Measurements from ENCODE around the gene CLCA4.
"Not testable (repeated sequence)": the region's sequence is repeated elsewhere in the genome, so short reads cannot be mapped to it uniquely, and the experiment has no call there.

CLCA4 gene, protein sequence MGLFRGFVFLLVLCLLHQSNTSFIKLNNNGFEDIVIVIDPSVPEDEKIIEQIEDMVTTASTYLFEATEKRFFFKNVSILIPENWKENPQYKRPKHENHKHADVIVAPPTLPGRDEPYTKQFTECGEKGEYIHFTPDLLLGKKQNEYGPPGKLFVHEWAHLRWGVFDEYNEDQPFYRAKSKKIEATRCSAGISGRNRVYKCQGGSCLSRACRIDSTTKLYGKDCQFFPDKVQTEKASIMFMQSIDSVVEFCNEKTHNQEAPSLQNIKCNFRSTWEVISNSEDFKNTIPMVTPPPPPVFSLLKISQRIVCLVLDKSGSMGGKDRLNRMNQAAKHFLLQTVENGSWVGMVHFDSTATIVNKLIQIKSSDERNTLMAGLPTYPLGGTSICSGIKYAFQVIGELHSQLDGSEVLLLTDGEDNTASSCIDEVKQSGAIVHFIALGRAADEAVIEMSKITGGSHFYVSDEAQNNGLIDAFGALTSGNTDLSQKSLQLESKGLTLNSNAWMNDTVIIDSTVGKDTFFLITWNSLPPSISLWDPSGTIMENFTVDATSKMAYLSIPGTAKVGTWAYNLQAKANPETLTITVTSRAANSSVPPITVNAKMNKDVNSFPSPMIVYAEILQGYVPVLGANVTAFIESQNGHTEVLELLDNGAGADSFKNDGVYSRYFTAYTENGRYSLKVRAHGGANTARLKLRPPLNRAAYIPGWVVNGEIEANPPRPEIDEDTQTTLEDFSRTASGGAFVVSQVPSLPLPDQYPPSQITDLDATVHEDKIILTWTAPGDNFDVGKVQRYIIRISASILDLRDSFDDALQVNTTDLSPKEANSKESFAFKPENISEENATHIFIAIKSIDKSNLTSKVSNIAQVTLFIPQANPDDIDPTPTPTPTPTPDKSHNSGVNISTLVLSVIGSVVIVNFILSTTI

DNA sequence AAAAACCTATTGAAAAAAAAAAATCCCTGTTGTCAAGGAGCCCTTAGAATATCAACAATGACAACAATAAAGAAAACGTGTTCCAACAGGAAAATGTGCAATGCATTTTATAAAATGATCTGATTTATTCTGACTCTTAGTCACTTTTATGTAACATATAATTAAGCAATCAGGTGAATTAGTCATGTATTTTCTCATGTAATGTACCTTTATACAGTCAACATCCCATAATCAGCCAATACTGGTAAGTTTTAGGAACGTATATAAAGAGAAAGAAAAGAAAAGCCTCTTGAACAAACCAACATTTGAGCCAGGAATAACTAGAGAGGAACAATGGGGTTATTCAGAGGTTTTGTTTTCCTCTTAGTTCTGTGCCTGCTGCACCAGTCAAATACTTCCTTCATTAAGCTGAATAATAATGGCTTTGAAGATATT lies at the start of gene CLCA4:
TSS of gene CLCA4 (plus strand) at position 292 of the 435 bp plus-strand sequence. CDS start at position 334, 42 bp downstream.
- DNase-seq, result no peak

DNA sequence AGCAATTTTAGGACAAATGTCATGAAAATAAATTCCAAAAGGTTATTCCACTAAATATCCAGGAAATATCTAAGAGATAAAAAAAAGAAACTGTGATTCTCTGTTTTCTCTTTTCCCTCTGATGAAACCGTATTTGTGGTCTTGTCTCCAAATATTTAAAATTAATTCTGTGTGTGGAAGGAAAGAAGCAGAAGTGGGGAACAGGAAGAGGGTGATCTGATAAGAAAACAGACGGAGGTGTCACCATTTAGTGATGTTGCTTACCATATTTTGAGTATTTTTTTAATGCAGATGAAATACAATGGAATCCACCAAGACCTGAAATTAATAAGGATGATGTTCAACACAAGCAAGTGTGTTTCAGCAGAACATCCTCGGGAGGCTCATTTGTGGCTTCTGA lies 48.6 kb upstream of the CLCA4 start:
- DNase-seq, result no peak

DNA sequence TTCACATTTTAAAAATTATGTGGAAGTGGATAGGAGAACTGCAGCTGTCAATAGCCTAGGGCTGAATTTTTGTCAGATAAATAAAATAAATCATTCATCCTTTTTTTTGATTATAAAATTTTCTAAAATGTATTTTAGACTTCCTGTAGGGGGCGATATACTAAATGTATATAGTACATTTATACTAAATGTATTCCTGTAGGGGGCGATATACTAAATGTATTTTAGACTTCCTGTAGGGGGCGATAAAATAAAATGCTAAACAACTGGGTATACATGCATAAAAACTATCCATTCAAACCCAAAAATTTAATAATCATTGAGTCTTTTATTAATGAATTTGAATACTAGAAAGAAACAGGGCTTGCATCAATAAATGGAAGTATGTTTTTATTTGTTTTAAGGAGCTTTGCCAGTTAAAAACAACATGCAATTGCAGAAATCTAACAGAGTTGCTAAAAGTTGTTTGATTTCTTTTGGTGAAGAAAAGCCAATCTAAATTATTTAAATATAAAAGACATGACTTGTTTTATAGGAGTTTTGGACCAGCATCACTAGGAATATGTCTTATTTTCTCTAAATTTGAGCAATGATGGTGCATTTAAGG lies 46.8 kb upstream of the CLCA4 start:
- DNase-seq, result no peak

DNA sequence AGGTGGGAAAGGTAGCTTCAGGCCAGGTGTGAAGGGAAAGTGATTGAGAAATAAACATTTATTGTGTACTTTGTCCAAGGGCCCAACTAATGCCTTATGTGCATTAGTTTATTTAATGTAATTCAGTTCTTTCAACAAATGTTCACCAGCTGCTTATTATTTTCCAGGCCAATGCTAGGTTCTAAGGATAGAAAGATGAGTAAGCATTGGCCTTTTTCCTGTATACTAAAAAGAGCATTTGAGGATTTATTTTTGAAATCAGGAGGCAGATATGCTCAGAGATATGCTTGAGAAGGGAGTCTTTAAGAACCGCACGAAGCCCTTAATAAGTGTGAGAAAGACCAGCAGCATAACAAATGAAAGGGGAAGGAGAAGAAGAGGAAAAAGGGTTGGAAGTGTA lies 46.2 kb upstream of the CLCA4 start:
- no peak for DNase-seq

DNA sequence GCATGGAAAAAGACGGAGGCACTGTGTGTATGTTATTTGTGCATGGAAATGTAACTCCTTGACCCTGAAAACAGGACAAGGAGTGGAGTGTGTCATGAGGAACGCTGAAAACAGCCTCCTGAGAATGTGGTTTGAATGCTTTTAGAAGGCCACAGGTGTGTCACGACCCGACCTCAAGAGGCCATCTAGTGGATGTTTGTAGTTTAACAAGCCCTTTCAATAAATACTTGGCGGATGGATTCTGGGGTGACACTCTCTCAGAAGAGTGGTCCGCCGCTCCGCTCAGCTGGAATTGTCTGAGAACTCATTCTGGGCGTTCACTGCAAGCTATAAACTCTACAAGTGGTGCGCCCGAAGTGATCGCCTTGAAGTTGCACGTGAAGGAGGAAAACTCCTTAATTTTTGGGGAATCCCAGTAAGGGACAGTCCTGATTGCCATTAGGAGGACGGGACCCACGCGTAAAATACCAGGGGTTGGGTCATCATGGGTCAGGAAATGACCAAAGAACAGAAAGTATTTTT lies 44.7 kb upstream of the CLCA4 start:
- DNase-seq, result not testable (repeated sequence)

DNA sequence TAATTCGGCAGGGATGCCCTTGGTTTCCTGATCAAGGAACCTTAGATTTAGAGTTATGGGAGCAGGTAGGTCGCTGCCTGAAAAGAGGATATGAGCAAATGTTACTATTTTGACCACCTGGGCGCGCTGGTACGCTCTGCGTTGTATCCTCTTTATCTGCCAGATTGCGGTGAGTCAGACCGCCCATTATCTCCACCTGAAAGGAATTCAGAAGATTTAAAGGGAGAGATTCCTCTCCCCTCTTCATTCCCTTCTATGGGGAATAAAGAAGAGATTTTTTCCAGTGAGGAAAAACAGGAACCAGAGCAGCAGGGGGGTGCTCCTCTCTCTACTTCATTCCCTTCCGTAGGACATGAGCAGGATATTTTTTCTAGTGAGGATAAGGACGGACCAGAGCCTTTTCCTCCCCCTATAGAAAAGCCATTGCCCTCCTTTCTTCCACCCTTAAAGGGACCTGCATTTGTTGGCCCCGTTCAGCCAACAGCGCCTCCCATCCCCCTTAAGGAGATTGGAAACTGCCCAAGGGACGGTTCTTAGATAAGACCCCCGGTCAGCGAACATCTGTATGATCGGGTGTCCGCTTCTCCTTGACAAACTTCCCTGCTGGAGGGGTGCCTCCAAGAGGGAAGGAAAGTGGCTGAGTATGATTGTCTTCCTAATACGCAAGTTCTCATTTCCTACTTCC lies 44.0 kb upstream of the CLCA4 start:
- DNase-seq, result no peak

DNA sequence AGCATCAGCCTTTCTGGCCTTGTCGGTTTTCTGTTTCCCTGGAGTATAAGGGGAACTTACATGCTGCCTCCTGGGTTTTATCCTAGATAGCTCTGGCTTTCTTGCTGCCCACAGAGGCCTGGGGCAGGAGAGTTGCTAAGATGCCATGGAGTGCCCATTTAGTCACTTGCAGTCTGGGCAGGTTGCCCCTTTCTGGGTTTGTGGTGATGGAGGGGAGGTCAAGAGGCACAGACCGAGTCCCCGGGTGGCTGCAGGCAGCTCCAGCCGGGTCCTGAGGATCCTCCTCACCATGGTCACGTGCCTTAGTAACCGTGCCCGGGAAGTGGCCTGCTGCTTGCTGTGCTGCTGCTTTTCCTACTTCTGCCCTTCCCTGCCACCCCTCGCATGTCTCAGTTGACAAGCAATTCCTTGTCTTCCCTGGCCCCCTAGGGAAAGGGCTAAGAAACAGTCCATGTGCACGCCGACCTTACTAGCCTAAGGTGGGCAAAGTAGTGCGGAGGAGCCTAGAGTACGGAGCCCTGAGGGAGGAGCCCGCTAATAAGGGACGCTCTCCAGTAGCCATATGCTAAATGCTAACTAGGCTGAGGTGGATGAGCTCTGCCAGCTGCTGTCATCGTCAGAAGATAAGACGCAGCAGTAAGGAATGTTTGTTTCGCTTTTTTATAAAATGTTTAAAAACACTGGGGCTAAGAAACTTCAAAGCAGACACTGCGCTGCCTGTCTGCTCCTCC lies 43.3 kb upstream of the CLCA4 start:
- DNase-seq, result no peak

DNA sequence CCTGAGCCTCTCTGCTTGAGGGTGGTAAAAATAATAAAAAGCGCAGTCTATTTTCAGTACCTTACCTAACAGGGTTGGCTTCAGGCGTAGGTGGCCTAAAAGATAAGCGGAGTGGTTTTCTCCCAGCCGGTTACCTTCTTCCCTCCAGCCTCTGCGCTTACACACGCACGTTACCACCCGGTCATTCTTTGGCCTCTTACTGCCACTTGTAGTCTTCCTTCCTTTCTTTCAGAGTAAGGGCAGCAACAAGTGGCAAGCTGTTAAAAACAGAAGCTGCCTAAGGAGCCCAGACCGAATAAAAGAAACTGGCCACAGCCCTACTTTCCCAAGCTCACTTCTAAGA lies 42.8 kb upstream of the CLCA4 start:
- DNase-seq, result no peak

DNA sequence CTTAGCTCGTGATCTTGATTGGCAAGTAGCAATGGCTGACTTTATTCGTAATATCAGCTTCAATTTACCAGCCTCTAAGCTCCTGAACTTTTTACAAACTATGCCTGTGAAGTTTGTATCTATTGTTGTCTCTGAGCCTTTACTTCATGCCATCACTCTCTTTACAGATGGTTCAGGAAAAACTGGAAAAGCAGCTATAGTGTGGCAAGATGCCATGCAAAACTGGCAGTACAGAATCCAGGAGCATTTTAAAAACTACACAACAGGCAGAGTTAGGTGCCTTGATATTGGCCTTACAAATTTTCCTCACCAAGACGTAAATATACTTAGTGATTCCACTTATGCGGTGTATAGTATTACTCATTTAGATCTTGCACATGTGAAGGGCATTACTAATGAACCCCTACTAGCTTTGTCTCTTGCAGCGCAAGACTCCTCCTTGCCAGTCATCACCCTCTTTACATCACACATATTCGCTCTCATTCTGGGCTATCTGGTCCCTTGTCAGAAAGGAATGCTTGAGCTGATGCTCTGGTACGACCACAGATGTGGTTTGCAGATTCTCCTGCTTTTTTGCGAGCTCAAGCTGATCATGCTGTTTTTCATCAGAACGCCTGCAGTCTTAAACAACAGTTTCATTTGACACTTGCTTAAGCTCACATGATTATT lies 41.8 kb upstream of the CLCA4 start:
- no peak for DNase-seq

DNA sequence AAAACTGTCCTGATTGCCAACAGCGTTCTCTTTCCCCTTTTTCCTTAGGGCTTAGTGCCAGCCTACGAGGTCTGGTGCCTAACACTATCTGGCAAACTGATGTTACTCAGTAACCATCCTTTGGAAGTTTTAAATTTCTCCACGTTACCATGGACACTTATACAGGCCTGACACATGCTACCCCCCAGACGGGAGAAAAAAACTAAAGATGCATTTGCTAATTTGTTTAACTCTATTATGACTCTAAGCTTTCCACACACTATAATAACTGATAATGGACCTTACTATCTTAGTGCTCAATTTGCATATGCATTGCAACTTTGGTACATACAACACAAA lies 41.3 kb upstream of the CLCA4 start:
- no peak for DNase-seq

DNA sequence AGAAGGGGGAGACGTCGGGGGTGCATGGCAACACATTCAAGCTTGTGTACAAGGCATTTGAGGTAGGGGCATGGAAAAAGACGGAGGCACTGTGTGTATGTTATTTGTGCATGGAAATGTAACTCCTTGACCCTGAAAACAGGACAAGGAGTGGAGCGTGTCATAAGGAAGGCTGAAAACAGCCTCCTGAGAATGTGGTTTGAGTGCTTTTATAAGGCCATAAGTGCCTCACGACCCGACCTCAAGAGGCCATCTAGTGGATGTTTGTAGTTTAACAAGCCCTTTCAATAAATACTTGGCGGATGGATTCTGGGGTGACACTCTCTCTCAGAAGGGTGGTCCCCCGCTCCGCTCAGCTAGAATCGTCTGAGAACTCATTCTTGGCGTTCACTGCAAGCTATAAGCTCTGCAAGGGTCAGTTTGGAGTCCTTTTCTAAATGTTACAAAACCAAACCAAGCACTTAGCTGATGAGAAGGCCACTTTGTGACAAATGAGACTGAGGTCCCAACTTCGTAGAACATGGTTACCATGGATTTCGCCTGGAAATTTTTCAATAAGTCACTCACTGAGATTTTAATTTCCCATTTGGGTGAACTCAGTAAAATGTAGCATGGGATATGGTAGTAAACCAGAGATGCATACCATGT lies 38.8 kb upstream of the CLCA4 start:
- no peak for DNase-seq

DNA sequence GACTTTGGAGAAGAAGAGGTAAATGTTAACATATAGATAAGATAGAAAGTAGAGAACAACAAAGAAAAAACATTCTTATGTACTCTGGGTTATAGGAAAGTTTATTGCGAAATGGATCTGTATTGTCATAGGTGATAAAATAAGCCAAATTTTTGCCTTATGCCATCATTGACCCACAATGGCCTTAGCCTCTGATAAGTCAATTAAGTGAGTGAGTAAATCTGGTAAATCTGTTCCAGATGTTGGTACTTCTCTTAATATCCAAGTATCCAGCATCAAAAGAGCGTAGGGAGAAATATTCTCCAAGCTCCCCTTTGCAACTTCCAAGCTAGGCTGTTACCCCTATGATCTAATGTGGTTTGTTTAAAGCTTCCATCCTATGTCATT lies 38.3 kb upstream of the CLCA4 start:
- no peak for DNase-seq

DNA sequence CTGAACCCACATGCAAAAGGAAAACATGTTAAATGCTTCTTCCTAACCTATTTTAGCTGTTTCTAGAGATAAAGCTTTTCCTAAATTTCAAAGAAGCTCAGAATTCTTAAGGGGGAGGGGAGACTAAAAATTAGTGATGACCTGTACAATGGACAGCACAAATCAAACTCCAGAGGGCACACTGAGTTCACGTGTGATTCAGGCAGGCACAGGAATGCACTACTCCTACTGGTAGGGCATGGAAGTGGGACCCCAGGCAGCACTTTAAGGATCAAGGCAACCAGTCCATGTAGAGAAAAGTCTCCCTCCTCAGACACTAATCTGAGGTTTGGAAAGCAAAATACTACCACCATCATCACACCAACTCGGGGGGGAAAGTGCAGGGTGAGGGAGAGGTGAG lies 31.3 kb upstream of the CLCA4 start:
- no peak for DNase-seq

DNA sequence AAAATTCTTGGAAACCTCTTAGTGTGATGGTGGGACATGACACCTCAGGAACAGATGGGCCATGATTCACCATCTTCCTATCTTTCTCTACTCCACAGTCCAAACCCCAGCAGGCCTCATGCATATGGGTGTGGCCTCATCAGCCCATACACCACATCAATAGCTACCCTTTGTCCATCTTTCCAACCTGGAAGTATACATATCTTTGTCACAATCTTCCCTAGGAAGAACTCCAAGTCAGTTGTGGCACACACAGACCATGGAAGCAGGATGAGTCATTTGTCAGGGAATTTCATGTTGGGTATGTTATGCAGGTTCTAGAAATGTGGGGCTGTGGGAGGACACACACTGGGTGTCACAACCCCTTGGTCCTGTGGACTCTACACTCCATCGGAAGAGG lies 30.5 kb upstream of the CLCA4 start:
- DNase-seq, result no peak

DNA sequence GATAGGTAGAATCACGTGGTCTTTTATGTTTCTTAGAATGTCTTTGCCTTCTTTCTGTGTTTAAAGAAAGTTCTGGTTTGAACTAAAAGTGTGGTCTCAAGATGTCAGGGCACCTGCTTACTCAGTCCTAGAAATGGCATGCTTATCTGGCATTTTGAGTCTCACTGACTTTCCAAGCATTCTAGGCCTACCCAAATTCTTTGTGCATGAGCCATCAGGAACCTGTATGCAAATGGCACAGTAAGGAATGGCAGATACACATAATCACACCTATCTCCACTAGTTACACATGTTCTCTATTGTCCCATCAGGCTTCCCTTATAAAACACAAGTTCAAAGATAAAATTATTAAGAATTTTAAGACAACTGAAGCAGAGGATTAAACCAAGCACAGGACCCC lies 29.5 kb upstream of the CLCA4 start:
- DNase-seq, result no peak

DNA sequence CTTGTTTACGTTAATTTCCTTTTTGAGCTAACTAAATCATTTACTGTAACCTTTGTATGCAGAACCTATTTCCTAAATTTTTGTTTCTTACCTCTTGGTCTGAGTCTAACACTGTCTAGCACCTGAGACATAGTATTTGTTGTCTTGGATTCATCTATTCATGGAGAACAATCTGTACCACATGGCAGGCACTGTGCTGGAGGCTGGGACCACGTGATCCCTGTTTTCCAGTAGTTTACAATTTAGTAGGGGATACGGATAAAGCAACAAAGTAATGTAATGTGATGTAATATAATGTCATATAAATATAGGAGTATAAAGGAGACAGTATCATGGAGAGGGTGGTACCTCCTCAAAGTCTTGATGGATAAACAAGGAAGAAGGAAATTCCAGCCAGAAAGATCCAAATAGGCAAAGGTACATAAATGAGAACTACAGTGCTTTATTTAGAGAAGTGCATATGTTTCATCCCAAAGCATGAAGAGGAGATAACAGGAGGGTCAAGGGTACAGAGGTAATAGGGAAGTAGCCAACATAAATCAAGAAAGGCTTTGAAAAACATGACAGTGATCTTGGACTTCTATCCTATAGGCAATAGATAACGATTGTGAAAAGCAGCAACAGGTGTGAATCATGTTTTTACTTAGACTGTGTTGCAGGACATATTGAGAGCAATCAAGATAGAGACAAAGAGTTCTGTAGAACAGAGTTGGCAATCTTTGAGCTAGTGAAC lies 25.9 kb upstream of the CLCA4 start:
- no peak for DNase-seq

DNA sequence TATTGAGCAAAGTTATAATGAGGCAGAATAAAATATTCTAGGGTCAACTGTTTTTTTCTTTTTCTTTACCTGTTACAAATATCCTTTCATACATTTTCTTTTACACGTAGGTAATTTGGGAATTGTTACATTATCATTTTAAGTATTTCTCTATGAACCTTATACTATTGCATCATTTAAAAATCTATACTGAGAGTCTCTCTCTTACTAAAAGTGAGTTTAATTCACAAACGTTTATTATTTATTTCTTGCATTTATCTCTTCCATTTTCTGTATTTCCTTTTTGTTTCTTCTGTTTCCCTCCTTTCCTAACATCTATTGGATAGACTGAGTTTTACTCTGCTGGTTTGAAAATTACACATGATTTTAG lies 25.4 kb upstream of the CLCA4 start:
- DNase-seq, result no peak

DNA sequence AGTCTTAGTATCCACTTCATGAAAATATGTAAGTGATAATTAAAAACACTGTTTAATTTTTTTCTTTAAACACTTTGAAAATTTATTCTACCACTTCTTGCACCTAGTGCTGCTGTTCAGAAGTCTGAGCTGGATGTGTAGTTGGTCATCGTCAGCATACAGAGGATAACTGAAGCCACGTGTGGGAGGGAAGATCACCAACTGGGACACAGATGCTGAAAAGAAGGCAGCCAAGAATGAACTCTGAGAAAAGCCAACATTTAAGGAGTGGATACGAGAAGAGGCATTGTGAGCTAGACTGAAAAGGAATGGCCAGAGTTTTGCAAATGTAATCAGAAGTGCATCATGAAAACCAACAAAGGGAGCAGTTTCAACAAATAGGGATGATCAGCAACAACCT lies 24.6 kb upstream of the CLCA4 start:
- no peak for DNase-seq

DNA sequence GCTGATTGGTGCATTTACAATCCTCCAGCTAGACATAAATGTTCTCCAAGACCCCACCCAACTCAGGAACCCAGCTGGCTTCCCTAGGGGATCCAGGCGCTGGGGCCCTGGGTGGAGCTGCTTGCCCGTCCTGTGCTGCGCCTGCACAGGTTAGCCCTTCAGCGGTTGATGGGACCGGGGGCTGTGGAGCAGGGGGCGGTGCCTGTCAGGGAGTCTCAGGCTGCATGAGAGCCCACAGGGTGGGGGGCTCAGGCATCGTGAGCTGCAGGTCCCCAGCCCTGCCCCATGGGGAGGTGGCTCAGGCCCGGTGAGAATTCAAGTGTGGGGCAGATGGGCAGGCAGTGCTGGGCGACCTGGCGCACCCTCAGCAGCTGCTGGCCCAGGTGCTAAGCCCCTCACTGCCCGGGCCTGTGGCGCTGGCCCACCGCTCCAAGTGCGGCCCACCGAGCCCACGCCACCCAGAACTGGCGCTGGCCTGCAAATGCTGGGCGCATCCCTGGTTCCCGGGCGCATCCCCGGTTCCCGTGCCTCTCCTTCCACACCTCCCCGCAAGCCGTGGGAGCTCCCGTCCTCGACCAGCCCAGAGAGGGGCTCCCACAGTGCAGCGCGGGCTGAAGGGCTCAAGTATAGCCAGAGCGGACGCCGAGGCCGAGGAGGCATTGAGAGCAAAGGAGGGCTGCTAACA lies 23.1 kb upstream of the CLCA4 start:
- no peak for DNase-seq

DNA sequence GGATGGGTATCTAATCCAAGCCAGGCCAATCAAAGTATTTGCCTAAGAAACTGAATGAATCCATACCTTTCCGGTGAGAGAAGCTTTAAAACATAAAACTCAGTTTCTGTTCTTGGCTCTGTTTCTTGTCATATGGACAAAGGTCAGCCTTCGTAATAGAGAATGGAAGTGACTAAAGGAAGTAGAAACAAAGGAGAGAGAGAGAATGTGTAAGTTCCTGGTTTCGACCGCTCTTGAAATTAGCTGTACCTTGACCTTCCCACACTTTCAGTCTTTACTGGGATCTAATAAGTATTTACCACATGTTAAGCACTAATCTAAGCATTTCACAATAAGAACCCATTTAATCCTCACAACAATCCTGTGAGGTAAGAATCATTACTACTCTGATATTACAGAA lies 19.6 kb upstream of the CLCA4 start:
- no peak for DNase-seq
